ENCODE data around the gene ANKMY1. TPM values are rescaled to one million over a fixed set of nuclear protein-coding genes. Genes with fewer than 3 reads are reported as not detected.

The ANKMY1 gene, protein sequence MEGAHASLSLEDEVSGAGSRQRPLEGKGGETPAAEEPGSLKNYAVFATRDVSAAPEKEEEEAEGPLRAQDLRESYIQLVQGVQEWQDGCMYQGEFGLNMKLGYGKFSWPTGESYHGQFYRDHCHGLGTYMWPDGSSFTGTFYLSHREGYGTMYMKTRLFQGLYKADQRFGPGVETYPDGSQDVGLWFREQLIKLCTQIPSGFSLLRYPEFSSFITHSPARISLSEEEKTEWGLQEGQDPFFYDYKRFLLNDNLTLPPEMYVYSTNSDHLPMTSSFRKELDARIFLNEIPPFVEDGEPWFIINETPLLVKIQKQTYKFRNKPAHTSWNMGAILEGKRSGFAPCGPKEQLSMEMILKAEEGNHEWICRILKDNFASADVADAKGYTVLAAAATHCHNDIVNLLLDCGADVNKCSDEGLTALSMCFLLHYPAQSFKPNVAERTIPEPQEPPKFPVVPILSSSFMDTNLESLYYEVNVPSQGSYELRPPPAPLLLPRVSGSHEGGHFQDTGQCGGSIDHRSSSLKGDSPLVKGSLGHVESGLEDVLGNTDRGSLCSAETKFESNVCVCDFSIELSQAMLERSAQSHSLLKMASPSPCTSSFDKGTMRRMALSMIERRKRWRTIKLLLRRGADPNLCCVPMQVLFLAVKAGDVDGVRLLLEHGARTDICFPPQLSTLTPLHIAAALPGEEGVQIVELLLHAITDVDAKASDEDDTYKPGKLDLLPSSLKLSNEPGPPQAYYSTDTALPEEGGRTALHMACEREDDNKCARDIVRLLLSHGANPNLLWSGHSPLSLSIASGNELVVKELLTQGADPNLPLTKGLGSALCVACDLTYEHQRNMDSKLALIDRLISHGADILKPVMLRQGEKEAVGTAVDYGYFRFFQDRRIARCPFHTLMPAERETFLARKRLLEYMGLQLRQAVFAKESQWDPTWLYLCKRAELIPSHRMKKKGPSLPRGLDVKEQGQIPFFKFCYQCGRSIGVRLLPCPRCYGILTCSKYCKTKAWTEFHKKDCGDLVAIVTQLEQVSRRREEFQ
- total RNA-seq: 4.8 and 4.9 TPM in 2 replicates

DNA sequence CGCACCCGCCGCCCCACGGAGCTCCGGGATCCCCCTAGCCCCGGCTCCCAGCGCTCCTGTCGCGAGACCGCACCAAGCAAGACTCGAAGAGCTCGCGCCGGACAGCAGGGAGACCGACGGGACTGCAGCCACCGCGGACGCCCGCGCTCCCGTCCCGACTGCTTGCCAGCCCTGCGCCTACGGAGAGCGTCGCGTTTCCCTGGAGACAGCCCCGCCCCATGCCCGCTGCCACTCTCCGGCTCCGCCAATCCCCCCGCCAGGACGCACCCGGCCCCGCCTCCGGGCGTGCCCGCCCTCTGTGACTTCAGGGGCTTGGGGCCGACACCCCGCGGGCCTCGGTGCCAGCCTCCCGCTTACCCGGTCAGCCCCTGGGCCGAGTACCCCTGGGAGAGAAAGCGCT lies at the start of gene ANKMY1:
ANKMY1 (minus strand) TSS at position 181 of the 400 bp plus-strand sequence. CDS start 653 bp downstream, outside the sequence.

DNA sequence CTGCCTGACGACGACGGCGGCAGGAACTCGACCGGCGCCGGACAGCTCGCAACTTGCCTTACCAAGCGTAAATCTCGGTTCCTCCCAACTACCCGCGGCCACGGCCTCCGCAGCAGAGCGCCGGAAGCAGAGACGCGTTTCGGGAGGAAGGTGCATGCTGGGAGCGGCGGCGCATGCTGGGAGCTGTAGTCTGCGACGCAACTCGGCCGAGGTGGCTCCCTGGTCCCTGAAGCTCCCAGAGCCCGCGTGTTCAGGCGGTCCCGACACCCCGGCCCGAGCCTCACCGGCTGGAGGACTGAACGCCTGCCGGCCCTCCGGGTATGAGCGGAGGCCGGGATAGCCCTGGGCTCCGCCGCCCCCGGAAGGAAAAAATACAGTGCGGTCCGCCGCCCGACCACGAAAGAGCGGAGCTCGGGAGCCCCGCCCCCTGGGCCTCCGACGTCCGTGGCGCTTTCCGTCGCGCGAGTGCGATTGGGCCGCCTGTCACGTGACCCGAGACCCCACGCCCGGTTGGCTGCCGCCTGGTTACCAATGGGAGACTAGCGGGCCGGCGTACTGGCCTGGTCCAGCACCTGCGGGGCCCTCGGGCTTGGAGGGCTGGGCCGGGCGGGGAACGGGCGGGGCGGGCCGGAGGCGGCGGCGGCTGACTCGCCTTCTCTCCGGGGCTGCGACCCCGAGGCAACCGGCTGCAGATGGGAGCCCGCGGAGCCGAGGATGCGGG lies 28.6 kb upstream of the ANKMY1 start, which contains the start of gene CAPN10:
CAPN10 (plus strand) TSS at position 537 of the 721 bp plus-strand sequence; CDS start at position 715, 178 bp downstream.

DNA sequence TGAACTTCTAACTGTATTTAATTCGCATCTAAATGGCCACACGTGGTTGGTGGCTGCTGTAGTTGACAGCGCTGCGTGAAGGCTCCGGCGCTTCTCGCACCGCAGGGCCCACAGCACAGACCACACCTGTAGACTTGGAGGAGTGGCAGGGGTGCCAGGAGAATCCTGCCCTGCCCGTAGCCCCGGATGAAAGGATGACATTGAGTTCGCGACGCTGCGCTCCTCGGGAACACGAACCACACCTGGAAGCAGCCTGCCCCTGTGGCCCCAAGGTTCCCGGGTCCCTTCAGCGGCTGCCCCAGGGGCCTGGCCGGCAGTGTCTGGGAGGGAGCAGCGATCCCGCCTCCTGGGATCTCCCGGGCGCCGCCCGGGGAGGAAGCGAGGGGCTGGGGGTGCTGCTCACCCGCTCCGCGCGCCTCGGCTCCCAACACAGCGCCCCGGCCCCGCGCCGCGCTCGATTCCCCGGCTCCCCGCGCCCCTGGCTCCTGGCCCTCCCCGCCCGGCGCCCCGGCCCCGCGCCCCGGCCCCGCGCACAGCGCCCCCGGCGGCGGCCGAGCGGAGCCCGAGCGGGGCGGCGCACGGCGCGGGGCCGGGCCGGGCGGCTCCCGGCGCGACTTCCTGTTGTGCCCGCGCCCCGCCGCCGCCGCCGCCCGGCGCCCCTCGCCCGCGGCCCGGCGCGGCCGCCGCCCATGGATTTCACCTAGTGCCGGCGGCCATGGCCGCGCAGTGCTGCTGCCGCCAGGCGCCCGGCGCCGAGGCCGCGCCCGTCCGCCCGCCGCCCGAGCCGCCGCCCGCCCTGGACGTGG lies 10.3 kb upstream of the ANKMY1 start, which contains the start of gene RNPEPL1:
RNPEPL1 (plus strand) TSS at position 613 of the 806 bp plus-strand sequence; CDS start at position 716, 103 bp downstream.

DNA sequence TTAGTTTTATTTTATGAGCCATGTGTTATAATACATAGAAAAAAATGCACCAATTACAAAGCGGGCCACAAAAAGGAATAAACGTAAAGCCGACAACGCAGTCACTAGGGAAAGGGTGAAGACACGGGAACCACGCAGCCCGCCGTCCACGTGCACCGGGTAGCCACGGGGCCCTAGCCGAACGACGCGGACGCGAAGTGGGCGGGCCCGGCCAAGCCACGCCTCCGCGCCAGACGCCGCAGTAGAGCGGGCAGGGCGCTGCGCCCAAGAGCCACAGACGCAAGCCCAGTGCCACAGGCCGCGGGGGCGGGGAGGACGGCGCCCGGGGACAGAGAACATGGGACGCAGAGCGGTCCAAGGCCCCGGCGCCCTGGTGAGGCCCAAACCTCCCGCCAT lies 2.3 kb upstream of the ANKMY1 start, which contains the start of gene DUSP28:
DUSP28 (plus strand) TSS at position 274 of the 396 bp plus-strand sequence. CDS start 328 bp downstream, outside the sequence.

DNA sequence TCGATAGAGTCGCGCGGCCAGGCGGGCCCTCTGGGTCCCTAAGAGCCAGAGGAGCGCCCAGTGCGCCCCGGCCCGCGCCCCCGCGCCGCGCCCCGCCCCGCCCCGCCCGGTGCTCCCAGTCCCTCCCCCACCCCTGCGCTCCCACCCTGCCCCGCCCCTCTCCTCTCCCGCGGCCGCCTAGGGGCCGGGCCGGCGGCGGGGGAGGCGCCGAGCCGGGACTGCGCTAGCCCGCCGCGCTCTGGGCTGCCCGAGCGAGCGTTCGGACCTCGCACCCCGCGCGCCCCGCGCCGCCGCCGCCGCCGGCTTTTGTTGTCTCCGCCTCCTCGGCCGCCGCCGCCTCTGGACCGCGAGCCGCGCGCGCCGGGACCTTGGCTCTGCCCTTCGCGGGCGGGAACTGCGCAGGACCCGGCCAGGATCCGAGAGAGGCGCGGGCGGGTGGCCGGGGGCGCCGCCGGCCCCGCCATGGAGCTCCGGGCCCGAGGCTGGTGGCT lies 122.3 kb downstream of the ANKMY1 start, which contains the start of gene GPC1:
GPC1 (plus strand) TSS at position 207 of the 491 bp plus-strand sequence; CDS start at position 463, 256 bp downstream.

Other genes starting within 250 kb of the ANKMY1 start
- 61.6 and 68.6 TPM in 2 replicates for gene GPC1, start 122.3 kb downstream of the ANKMY1 start, total RNA-seq
- 2.0 and 2.4 TPM in 2 replicates for gene DUSP28, start 2.4 kb upstream of the ANKMY1 start, total RNA-seq
- gene RNPEPL1, start 10.5 kb upstream of the ANKMY1 start, total RNA-seq: 4.5 and 7.7 TPM in 2 replicates
- gene CAPN10, start 28.7 kb upstream of the ANKMY1 start, total RNA-seq: 18.8 and 19.5 TPM in 2 replicates
- 0.32 and 0.52 TPM in 2 replicates for gene GPR35, start 67.5 kb upstream of the ANKMY1 start, total RNA-seq
- gene AQP12B, start 124.9 kb upstream of the ANKMY1 start, total RNA-seq: not detected in 2 replicates
- gene AQP12A, start 133.9 kb upstream of the ANKMY1 start, total RNA-seq: not detected in 2 replicates

Data from bronchial smooth muscle cell (primary cell).